ENCODE results near the gene STAG3. TPM values are rescaled to one million over a fixed set of nuclear protein-coding genes. Genes with fewer than 3 reads are reported as not detected.

Gene STAG3
- total and polyA plus RNA-seq, 2 of the 4 experiments (the other 2 are of a cell fraction): 0.36 to 0.65 TPM

GRCh38 chr7:100167912-100168323 is 9.8 kb upstream of the STAG3 start:
- Histone ChIP-seq H3K9me1 (ENCODE audit: insufficient read depth, low read length) (peaks cover 3% of the 10 kb centered on the region; the same call in 1 of the 2 replicates), H3K9ac (ENCODE audit: low read depth, low read length) (peak overlapping the region; percentile 61), H2BK5ac (ENCODE audit: low read depth, low read length, poor library complexity, severe bottlenecking) (no peak overlapping the region), H2BK20ac (ENCODE audit: low read depth, low read length) (peak overlapping the region; percentile 5; the same call in 1 of the 2 replicates), H3K36me3 (ENCODE audit: control insufficient read depth, insufficient read depth, low read length) (peaks cover 3% of the 10 kb centered on the region; the same call in 1 of the 2 replicates), H3K4me1 (ENCODE audit: control insufficient read depth, insufficient read depth, low read length) (peaks cover 6% of the 10 kb centered on the region), H4K20me1 (ENCODE audit: insufficient read depth, low read length) (no peaks in the 10 kb centered on the region), H3K9me3 (ENCODE audit: control insufficient read depth, insufficient read depth, low read length) (no peaks in the 10 kb centered on the region), H3K56ac (ENCODE audit: extremely low read depth, insufficient read depth, low read length) (peak overlapping the region; percentile 66), H3K23ac (ENCODE audit: low read depth, low read length) (peak overlapping the region; percentile 54), H3K14ac (replicated peaks; ENCODE audit: low read depth, low read length) (peak overlapping the region; percentile 87), H2BK120ac (ENCODE audit: low read depth, low read length) (peak overlapping the region; percentile 70), H3K4me2 (ENCODE audit: low read depth, low read length) (peak overlapping the region; percentile 78), H3K27me3 (ENCODE audit: control insufficient read depth, insufficient read depth, low read length) (no peaks in the 10 kb centered on the region), H2AK5ac (ENCODE audit: low read depth, low read length) (peak overlapping the region; percentile 18; the same call in 1 of the 2 replicates), H2BK15ac (ENCODE audit: low read depth, low read length) (peak overlapping the region; percentile 30; the same call in 2 of the 3 replicates), H3K27ac (ENCODE audit: insufficient read depth, low read length) (peak overlapping the region; percentile 63), H3K4ac (ENCODE audit: low read depth, low read length) (peak overlapping the region; percentile 84), H4K91ac (ENCODE audit: insufficient read depth, low read depth, low read length) (peak overlapping the region; percentile 60), H4K8ac (ENCODE audit: low read depth in 2 of 2, low read length in 2 of 2) (peak overlapping the region; percentile 82 to 91), H3K79me1 (ENCODE audit: low read depth in 1 of 2, low read length in 2 of 2) (peaks cover 0 to 8% of the 10 kb centered on the region in 2 experiments; a peak in 1 of 4 replicates), H3K18ac (ENCODE audit: low read depth, low read length) (peak overlapping the region; percentile 36; the same call in 1 of the 2 replicates), H2AFZ (replicated peaks; ENCODE audit: low read length, poor library complexity) (peak overlapping the region; percentile 94), H2AK9ac (replicated peaks; ENCODE audit: low read depth, low read length, poor library complexity) (peak overlapping the region; percentile 67), H3K4me3 (ENCODE audit: insufficient read depth, low read depth, low read length) (peak overlapping the region; percentile 39), H4K5ac (ENCODE audit: low read depth, low read length) (peak overlapping the region; percentile 48)
- in situ Hi-C loops (cut with MboI; ENCODE audit: low sequenced_read_pairs): no loop called here
- no TSS peak for BruUV-seq (replicated peaks)
- WGBS, 2 experiments (ENCODE audit: extremely low coverage in 2 of 2, insufficient read length in 1 of 2): 7% methylated on average over 3 of the region's 11 CpGs; no CpG with 5 or more reads in 1 of the 2 experiments
- dilution Hi-C loops (cut with HindIII; ENCODE audit: low sequenced_read_pairs, unreplicated experiment): no loop called here
- POLR2A ChIA-PET (ENCODE audit: unreplicated experiment): interaction anchor here (1.0 kb wide), 1 partner anchor 9 kb away, joined by 4 read pairs; the partner anchor contains the start of gene GPC2
- CTCF ChIA-PET: interaction anchor here (0.7 to 1.0 kb wide), 3 partner anchors 9 to 37 kb away, joined by 3 to 5 read pairs (median 3); partner anchors contain the start of genes GPC2 and STAG3
- TF ChIP-seq CEBPB (IDR thresholded peaks at IDR 0.05; ENCODE audit: low read depth, low read length) (no peak), BHLHE40 (IDR thresholded peaks at IDR 0.05; ENCODE audit: low read depth, low read length) (no peak), FOS (IDR thresholded peaks at IDR 0.05; ENCODE audit: low read depth, low read length) (no peak), CTCF (conservative IDR thresholded peaks at IDR 0.05; ENCODE audit: low read depth, low read length) (no peak), CHD1 (IDR thresholded peaks at IDR 0.05; ENCODE audit: low read depth, low read length) (no peak), RFX5 (IDR thresholded peaks at IDR 0.05; ENCODE audit: low read depth, low read length) (no peak), RAD21 (IDR thresholded peaks at IDR 0.05; ENCODE audit: low read length) (no peak), MAFK (IDR thresholded peaks at IDR 0.05; ENCODE audit: low read depth, low read length) (no peak), MXI1 (IDR thresholded peaks at IDR 0.05; ENCODE audit: borderline replicate concordance, low read depth, low read length) (no peak), MAZ (IDR thresholded peaks at IDR 0.05; ENCODE audit: borderline replicate concordance, low read depth, low read length) (no peak)
- DNase-seq: no peak
- intact Hi-C loops (cut with micrococcal nuclease): no loop called here
- peak; percentile 66 for ATAC-seq (ENCODE audit: low read depth)

All from IMR-90 (cell line).